Neural cell (in vitro differentiated cells): ENCODE data around the gene SFR1.

ENCODE experiments used
- POLR2AphosphoS5 ChIP-seq: IDR thresholded peaks from 2 replicates; pipeline ENCODE4 v1.6.1; 2012
- RAD21 ChIP-seq: fragments of 450-650 bp; conservative IDR thresholded peaks from 2 replicates; pipeline ENCODE4 v1.6.1; 2014; ENCODE audit warnings: antibody characterized with exemption, mild to moderate bottlenecking, moderate library complexity
- TF ChIP-seq, protein P1 (sequence below): fragments of 450-650 bp; IDR thresholded peaks from 2 replicates; pipeline ENCODE4 v1.5.1; 2014; ENCODE audit warnings: antibody characterized with exemption, mild to moderate bottlenecking, moderate library complexity; ENCODE audit not compliant: poor library complexity, severe bottlenecking

DNA sequence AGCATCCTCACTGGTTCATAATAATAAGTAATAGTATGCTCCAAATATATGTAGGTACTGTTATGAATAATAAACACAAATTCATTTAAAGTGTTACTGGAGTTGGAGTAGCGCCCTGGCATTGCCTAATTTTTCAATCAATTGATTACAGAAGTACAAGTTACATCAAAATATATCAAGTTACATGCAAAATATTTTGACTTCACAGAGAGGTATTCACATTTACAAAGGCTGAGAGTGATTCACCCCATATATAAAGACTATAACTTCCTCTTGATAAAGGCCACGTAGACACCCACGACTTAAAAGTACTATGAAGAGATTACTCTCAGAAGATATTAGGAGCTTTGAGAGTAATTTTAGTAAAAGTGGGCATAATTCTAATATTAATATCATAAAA lies 22.7 kb upstream of the SFR1 start:
- TF ChIP-seq, protein P1, sequence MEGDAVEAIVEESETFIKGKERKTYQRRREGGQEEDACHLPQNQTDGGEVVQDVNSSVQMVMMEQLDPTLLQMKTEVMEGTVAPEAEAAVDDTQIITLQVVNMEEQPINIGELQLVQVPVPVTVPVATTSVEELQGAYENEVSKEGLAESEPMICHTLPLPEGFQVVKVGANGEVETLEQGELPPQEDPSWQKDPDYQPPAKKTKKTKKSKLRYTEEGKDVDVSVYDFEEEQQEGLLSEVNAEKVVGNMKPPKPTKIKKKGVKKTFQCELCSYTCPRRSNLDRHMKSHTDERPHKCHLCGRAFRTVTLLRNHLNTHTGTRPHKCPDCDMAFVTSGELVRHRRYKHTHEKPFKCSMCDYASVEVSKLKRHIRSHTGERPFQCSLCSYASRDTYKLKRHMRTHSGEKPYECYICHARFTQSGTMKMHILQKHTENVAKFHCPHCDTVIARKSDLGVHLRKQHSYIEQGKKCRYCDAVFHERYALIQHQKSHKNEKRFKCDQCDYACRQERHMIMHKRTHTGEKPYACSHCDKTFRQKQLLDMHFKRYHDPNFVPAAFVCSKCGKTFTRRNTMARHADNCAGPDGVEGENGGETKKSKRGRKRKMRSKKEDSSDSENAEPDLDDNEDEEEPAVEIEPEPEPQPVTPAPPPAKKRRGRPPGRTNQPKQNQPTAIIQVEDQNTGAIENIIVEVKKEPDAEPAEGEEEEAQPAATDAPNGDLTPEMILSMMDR = no peak
- TF ChIP-seq POLR2AphosphoS5 (no peak), RAD21 (no peak)
